ENCODE data around the gene IL17REL. TPM values are rescaled to one million over a fixed set of nuclear protein-coding genes. Genes with fewer than 3 reads are reported as not detected.

The IL17REL gene
- total RNA-seq, 2 donors from 2014 or later: 0.68 TPM; not detected in 1

- Histone ChIP-seq H3K9me3 (no peaks in the 10 kb centered on the region), H3K4me3 (peak overlapping the region in 1 of 2 donors; percentile 69), H3K36me3 (peaks cover 7 to 16% of the 10 kb centered on the region in 2 donors), H3K27ac (peak overlapping the region; percentile 92 to 99), H3K4me1 (replicated peaks) (peaks cover 14% of the 10 kb centered on the region), H3K27me3 (replicated peaks; ENCODE audit: insufficient read depth) (no peaks in the 10 kb centered on the region)
- 78% methylated on average over 19 of the region's 19 CpGs for WGBS
- no peak for DNase-seq (ENCODE audit: low spot score)
- intact Hi-C loops (cut with DNase I): loop anchor here (5.0 kb wide), 1 partner anchor 37 kb away; no protein-coding TSS in a partner anchor
- no peak for TF ChIP-seq CTCF (IDR thresholded peaks at IDR 0.05)
- no peak for TF ChIP-seq POLR2A (IDR thresholded peaks at IDR 0.05)
- no peak for TF ChIP-seq POLR2AphosphoS5 (IDR thresholded peaks at IDR 0.05)
These were observed 48.2 kb downstream of the IL17REL start for GRCh38 chr22:49964136-49965090.

DNA sequence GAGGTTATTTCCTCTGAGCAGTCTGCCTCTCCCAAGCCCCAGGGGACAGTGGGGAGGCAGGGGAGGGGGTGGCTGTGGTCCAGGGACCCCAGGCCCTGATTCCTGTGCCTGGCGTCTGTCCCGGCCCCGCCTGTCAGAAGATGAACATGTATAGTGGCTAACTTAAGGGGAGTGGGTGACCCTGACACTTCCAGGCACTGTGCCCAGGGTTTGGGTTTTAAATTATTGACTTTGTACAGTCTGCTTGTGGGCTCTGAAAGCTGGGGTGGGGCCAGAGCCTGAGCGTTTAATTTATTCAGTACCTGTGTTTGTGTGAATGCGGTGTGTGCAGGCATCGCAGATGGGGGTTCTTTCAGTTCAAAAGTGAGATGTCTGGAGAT is 48.9 kb downstream of the IL17REL start:
- TF ChIP-seq POLR2AphosphoS5 (IDR thresholded peaks at IDR 0.05): no peak
- no peak for TF ChIP-seq POLR2A (IDR thresholded peaks at IDR 0.05)
- TF ChIP-seq CTCF (IDR thresholded peaks at IDR 0.05): no peak
- WGBS: 46% methylated on average over 6 of the region's 6 CpGs
- Histone ChIP-seq H3K36me3 (peaks cover 7 to 16% of the 10 kb centered on the region in 2 donors), H3K27ac (peak overlapping the region; percentile 92 to 99), H3K4me1 (replicated peaks) (peaks cover 15% of the 10 kb centered on the region), H3K9me3 (no peaks in the 10 kb centered on the region), H3K27me3 (replicated peaks; ENCODE audit: insufficient read depth) (no peaks in the 10 kb centered on the region), H3K4me3 (peak overlapping the region; percentile 69 to 83)
- intact Hi-C loops (cut with DNase I): no loop called here
- DNase-seq (ENCODE audit: low spot score): peak; percentile 47

DNA sequence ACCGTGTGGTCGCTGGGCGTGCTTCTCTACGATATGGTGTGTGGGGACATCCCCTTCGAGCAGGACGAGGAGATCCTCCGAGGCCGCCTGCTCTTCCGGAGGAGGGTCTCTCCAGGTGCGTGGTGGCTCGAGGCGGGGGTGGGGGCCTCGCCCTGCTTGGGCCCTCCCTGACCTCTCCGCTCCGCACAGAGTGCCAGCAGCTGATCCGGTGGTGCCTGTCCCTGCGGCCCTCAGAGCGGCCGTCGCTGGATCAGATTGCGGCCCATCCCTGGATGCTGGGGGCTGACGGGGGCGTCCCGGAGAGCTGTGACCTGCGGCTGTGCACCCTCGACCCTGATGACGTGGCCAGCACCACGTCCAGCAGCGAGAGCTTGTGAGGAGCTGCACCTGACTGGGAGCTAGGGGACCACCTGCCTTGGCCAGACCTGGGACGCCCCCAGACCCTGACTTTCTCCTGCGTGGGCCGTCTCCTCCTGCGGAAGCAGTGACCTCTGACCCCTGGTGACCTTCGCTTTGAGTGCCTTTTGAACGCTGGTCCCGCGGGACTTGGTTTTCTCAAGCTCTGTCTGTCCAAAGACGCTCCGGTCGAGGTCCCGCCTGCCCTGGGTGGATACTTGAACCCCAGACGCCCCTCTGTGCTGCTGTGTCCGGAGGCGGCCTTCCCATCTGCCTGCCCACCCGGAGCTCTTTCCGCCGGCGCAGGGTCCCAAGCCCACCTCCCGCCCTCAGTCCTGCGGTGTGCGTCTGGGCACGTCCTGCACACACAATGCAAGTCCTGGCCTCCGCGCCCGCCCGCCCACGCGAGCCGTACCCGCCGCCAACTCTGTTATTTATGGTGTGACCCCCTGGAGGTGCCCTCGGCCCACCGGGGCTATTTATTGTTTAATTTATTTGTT is 49.6 kb downstream of the IL17REL start:
- H3K27ac ChIP-seq: peak overlapping the region; percentile 92 to 99
- WGBS: 45% methylated on average over 56 of the region's 63 CpGs
- peaks cover 15% of the 10 kb centered on the region for H3K4me1 ChIP-seq (replicated peaks)
- DNase-seq (ENCODE audit: low spot score): peak; percentile 22
- H3K27me3 ChIP-seq (replicated peaks; ENCODE audit: insufficient read depth): no peaks in the 10 kb centered on the region
- H3K36me3 ChIP-seq: peaks cover 7 to 16% of the 10 kb centered on the region in 2 donors
- peak; percentile 22 for TF ChIP-seq POLR2AphosphoS5 (IDR thresholded peaks at IDR 0.05)
- TF ChIP-seq CTCF (IDR thresholded peaks at IDR 0.05): no peak
- TF ChIP-seq POLR2A (IDR thresholded peaks at IDR 0.05): no peak
- intact Hi-C loops (cut with DNase I): no loop called here
- peak overlapping the region; percentile 69 to 83 for H3K4me3 ChIP-seq
- H3K9me3 ChIP-seq: no peaks in the 10 kb centered on the region

GRCh38 chr22:49962012-49962750 is 50.4 kb downstream of the IL17REL start:
- no peaks in the 10 kb centered on the region for H3K27me3 ChIP-seq (replicated peaks; ENCODE audit: insufficient read depth)
- peak overlapping the region; percentile 69 to 83 for H3K4me3 ChIP-seq
- WGBS: 6% methylated on average over 25 of the region's 70 CpGs
- TF ChIP-seq CTCF (IDR thresholded peaks at IDR 0.05): peak in 1 of 4 experiments; percentile 26
- peak; percentile 76 for TF ChIP-seq POLR2A (IDR thresholded peaks at IDR 0.05)
- peak; percentile 80 for TF ChIP-seq POLR2AphosphoS5 (IDR thresholded peaks at IDR 0.05)
- no peaks in the 10 kb centered on the region for H3K9me3 ChIP-seq
- peaks cover 7 to 16% of the 10 kb centered on the region in 2 donors for H3K36me3 ChIP-seq
- intact Hi-C loops (cut with DNase I): no loop called here
- peak; percentile 92 for DNase-seq (ENCODE audit: low spot score)
- peak overlapping the region; percentile 92 to 99 for H3K27ac ChIP-seq
- peaks cover 15% of the 10 kb centered on the region for H3K4me1 ChIP-seq (replicated peaks)
